Loucy (cell line): Measurements from ENCODE around the gene RIPOR2.

ENCODE experiments used
- H2AFZ ChIP-seq: fragments of 200-600 bp; sonication (generic); 2 replicates; pipeline ENCODE4 v1.6.0; 2016; ENCODE audit warnings: antibody characterized with exemption, mild to moderate bottlenecking, low read length, moderate library complexity
- H3F3A ChIP-seq: fragments of 200-600 bp; 2 replicates; pipeline ENCODE4 v1.6.0; 2016; ENCODE audit warnings: antibody characterized with exemption, low read depth, mild to moderate bottlenecking
- H3K27me3 ChIP-seq: fragments of 200-600 bp; sonication (generic); 2 replicates; pipeline ENCODE4 v1.6.1; 2014; ENCODE audit warnings: low read length, mild to moderate bottlenecking; ENCODE audit not compliant: insufficient read depth, poor library complexity, severe bottlenecking
- H3K36me3 ChIP-seq: fragments of 200-600 bp; sonication (generic); 2 replicates; pipeline ENCODE4 v1.6.1; 2016; ENCODE audit warnings: low read length; ENCODE audit not compliant: insufficient read depth
- H3K4me1 ChIP-seq: fragments of 200-600 bp; sonication (generic); 2 replicates; pipeline ENCODE4 v1.5.1; 2014; ENCODE audit warnings: low read length, mild to moderate bottlenecking; ENCODE audit not compliant: insufficient read depth, poor library complexity, severe bottlenecking
- H3K4me2 ChIP-seq: fragments of 200-600 bp; sonication (generic); 2 replicates; pipeline ENCODE4 v1.6.0; 2014; ENCODE audit warnings: antibody characterized with exemption, low read length, low read depth, mild to moderate bottlenecking; ENCODE audit not compliant: poor library complexity, severe bottlenecking
- H3K4me3 ChIP-seq: fragments of 200-600 bp; sonication (generic); 2 replicates; pipeline ENCODE4 v1.5.1; 2014; ENCODE audit warnings: low read length, mild to moderate bottlenecking, mixed read lengths; ENCODE audit not compliant: poor library complexity, severe bottlenecking
- H3K79me2 ChIP-seq: fragments of 200-600 bp; sonication (generic); 2 replicates; pipeline ENCODE4 v1.6.1; 2014; ENCODE audit warnings: low read length; ENCODE audit not compliant: insufficient read depth
- H3K9ac ChIP-seq: fragments of 200-600 bp; sonication (generic); 2 replicates; pipeline ENCODE4 v1.6.0; 2014; ENCODE audit warnings: mild to moderate bottlenecking, low read depth, low read length, moderate library complexity; ENCODE audit not compliant: poor library complexity, severe bottlenecking
- H3K9me2 ChIP-seq: fragments of 200-600 bp; sonication (generic); replicated peaks from 2 replicates; pipeline ENCODE4 v1.6.1; 2016; ENCODE audit warnings: low read depth, low read length, mixed read lengths
- H3K9me3 ChIP-seq: fragments of 200-600 bp; sonication (generic); 2 replicates; pipeline ENCODE4 v1.6.1; 2014; ENCODE audit warnings: mild to moderate bottlenecking, antibody characterized with exemption, low read length, low read depth; ENCODE audit not compliant: insufficient read depth
- H4K20me1 ChIP-seq: fragments of 200-600 bp; sonication (generic); 2 replicates; pipeline ENCODE4 v1.6.0; 2014; ENCODE audit warnings: antibody characterized with exemption, low read length, mild to moderate bottlenecking; ENCODE audit not compliant: insufficient read depth, poor library complexity, severe bottlenecking
- EZH2phosphoT487 ChIP-seq: fragments of 200-600 bp; IDR thresholded peaks from 2 replicates; pipeline ENCODE4 v1.6.1; 2018; ENCODE audit warnings: antibody characterized with exemption, mild to moderate bottlenecking, moderate library complexity, borderline replicate concordance
- TF ChIP-seq, protein P1 (sequence below): fragments of 200-600 bp; sonication (generic); conservative IDR thresholded peaks from 2 replicates; pipeline ENCODE4 v1.5.1; 2014; ENCODE audit warnings: mild to moderate bottlenecking, antibody characterized with exemption, low read length

The RIPOR2 gene

DNA sequence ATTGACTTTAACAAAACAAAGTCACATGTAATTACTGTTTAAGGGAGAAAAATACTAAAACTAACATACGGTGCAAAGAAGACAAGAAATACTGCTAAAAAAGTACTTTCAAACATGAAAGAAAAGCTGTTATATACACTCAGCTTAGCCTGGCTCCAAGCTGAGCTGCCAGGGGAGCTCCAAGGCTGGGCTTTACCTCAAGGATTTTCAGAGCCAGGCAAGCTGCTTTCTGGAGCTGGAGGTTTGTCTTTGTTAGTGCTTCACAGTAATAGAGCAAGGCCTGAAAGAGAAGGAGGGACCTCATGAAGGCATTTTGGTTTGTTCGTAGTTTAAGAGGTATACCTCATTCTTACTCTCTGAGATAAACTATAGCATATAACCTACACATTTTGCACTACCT, 117.4 kb downstream of the RIPOR2 start:
- no peaks in the 10 kb centered on the region for H3F3A ChIP-seq
- H3K9ac ChIP-seq: no peak overlapping the region
- H3K36me3 ChIP-seq: peaks cover 27% of the 10 kb centered on the region
- H3K27me3 ChIP-seq: no peaks in the 10 kb centered on the region
- H3K4me3 ChIP-seq: no peak overlapping the region
- no peaks in the 10 kb centered on the region for H4K20me1 ChIP-seq
- no peaks in the 10 kb centered on the region for H3K79me2 ChIP-seq
- H3K4me1 ChIP-seq: no peaks in the 10 kb centered on the region
- TF ChIP-seq, protein P1, sequence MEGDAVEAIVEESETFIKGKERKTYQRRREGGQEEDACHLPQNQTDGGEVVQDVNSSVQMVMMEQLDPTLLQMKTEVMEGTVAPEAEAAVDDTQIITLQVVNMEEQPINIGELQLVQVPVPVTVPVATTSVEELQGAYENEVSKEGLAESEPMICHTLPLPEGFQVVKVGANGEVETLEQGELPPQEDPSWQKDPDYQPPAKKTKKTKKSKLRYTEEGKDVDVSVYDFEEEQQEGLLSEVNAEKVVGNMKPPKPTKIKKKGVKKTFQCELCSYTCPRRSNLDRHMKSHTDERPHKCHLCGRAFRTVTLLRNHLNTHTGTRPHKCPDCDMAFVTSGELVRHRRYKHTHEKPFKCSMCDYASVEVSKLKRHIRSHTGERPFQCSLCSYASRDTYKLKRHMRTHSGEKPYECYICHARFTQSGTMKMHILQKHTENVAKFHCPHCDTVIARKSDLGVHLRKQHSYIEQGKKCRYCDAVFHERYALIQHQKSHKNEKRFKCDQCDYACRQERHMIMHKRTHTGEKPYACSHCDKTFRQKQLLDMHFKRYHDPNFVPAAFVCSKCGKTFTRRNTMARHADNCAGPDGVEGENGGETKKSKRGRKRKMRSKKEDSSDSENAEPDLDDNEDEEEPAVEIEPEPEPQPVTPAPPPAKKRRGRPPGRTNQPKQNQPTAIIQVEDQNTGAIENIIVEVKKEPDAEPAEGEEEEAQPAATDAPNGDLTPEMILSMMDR: no peak
- H3K9me2 ChIP-seq: no peaks in the 10 kb centered on the region
- H3K9me3 ChIP-seq: no peaks in the 10 kb centered on the region
- no peak overlapping the region for H3K4me2 ChIP-seq
- H2AFZ ChIP-seq: no peak overlapping the region

DNA sequence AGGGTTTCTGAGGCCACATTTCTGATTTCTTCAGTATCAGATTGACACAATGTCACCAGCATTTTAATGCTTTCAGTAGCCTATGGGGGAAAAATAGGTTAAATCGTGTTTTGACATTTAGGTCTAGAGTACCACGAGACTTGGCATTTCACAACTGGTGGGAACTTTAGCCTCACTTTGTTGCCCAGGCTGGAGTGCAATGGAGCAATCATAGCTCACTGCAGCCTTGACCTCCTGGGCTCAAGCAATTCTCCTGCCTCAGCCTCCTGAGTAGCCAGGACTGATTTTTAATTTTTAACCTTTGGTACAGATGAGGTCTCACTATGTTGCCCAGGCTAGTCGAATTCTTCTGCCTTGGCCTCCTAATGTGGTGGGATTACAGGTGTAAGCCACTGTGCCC, 126.0 kb downstream of the RIPOR2 start:
- Histone ChIP-seq H3K9ac (no peak overlapping the region), H3K4me1 (no peaks in the 10 kb centered on the region), H4K20me1 (no peaks in the 10 kb centered on the region), H3K9me3 (no peaks in the 10 kb centered on the region), H3K36me3 (peaks cover 42% of the 10 kb centered on the region; the same call in 1 of the 2 replicates), H3K4me2 (no peak overlapping the region), H3K4me3 (no peak overlapping the region), H3F3A (no peaks in the 10 kb centered on the region), H2AFZ (no peak overlapping the region), H3K27me3 (no peaks in the 10 kb centered on the region), H3K79me2 (no peaks in the 10 kb centered on the region), H3K9me2 (no peaks in the 10 kb centered on the region)
- TF ChIP-seq, protein P1: no peak
- TF ChIP-seq EZH2phosphoT487: no peak

DNA sequence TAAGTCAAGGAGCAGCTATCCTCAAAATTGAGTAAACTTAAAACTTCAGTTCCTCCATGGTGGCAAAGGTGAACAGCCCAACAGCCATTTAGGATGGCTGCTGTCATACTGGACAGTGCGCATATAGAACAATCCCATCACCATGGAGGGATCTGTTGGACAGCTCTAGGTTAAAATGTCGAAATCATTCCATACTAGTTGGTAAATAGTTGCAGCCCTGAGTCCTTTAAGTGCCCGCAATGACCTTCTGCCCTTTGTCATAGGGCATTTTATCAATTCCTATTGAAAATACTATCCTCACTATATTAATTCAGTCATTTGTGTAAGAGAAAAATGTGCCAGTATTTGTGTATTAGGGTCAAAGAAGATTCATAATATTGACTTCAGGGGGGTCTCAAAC, 128.2 kb downstream of the RIPOR2 start:
- H3K36me3 ChIP-seq: peaks cover 51% of the 10 kb centered on the region; the same call in 1 of the 2 replicates
- no peak for TF ChIP-seq EZH2phosphoT487
- TF ChIP-seq, protein P1: no peak
- no peak overlapping the region for H2AFZ ChIP-seq
- no peak overlapping the region for H3K4me3 ChIP-seq
- H3K9me3 ChIP-seq: no peaks in the 10 kb centered on the region
- H3K4me2 ChIP-seq: no peak overlapping the region
- H3K9ac ChIP-seq: no peak overlapping the region
- no peaks in the 10 kb centered on the region for H3K9me2 ChIP-seq
- H3F3A ChIP-seq: no peaks in the 10 kb centered on the region
- H3K27me3 ChIP-seq: no peaks in the 10 kb centered on the region
- no peaks in the 10 kb centered on the region for H3K79me2 ChIP-seq
- H4K20me1 ChIP-seq: no peaks in the 10 kb centered on the region
- no peaks in the 10 kb centered on the region for H3K4me1 ChIP-seq
